Mammary epithelial cell (primary cell): ENCODE results near the gene SH3RF3.

Experiments used
- EZH2 ChIP-seq: IDR thresholded peaks from 2 replicates; pipeline ENCODE4 v1.6.1; 2012; ENCODE audit warnings: low read length, inconsistent platforms, borderline replicate concordance
- TF ChIP-seq, protein P1 (sequence below), 2 donors: IDR thresholded peaks in 1 of 2; conservative IDR thresholded peaks in 1 of 2; 2 replicates each; pipeline ENCODE4 v1.5.1; 2011 to 2012; ENCODE audit warnings: inconsistent platforms in 2 of 2, low read length in 2 of 2, mild to moderate bottlenecking in 2 of 2, control low read depth in 1 of 2, low read depth in 1 of 2; ENCODE audit not compliant: insufficient read depth in 1 of 2; ENCODE audit errors: extremely low read depth in 1 of 2

DNA sequence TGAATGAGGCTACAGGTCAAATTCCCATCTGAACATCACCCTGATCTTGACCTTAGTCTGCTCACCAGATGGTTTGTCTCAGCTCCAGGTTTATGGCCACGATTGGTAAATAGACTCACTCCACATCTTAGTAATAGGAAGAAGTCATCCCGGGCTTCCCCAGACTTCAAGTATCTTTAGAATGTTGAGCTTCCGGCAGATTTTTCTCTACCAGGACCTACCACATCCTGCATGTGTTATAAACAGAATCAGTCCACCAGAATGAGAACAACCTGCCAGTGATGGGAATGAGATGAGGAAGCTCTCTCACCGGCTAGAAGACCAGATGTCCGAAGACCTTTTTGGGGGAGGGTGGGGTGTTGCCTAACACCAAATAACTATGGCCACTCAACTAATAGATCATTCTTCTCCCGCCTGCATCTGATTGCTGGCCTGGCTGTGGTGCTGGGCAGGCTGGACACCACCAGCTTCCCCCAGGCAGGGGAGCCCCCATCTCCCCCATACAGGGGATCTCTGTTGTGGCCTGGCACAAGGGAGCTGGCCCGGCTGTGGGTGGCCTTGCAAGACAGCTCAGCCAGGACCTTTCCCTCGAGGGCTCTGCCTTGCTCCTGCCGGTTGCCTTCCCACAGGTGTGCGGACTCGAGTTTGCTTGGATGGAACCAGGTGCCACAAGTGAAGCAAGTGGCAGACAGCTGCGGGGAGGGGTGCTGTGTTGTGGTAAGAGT is 88.5 kb downstream of the SH3RF3 start:
- no peak for TF ChIP-seq EZH2
- TF ChIP-seq, protein P1, sequence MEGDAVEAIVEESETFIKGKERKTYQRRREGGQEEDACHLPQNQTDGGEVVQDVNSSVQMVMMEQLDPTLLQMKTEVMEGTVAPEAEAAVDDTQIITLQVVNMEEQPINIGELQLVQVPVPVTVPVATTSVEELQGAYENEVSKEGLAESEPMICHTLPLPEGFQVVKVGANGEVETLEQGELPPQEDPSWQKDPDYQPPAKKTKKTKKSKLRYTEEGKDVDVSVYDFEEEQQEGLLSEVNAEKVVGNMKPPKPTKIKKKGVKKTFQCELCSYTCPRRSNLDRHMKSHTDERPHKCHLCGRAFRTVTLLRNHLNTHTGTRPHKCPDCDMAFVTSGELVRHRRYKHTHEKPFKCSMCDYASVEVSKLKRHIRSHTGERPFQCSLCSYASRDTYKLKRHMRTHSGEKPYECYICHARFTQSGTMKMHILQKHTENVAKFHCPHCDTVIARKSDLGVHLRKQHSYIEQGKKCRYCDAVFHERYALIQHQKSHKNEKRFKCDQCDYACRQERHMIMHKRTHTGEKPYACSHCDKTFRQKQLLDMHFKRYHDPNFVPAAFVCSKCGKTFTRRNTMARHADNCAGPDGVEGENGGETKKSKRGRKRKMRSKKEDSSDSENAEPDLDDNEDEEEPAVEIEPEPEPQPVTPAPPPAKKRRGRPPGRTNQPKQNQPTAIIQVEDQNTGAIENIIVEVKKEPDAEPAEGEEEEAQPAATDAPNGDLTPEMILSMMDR (conservative IDR thresholded peaks at IDR 0.05 in 1 of 2, IDR thresholded peaks at IDR 0.05 in 1 of 2; ENCODE audit: extremely low read depth in 1 of 2, insufficient read depth in 1 of 2, low read depth in 1 of 2, low read length in 2 of 2) = no peak
